GM19372 (cell line): Measurements from ENCODE around the gene CFDP1.

Source experiments
- ATAC-seq: cut with Tn5 transposase; IDR thresholded peaks from one replicate; pipeline ENCODE4 v1.9.1; 2021; ENCODE audit warnings: mild to moderate bottlenecking, low read depth, moderate library complexity; ENCODE audit not compliant: unreplicated experiment

Gene CFDP1

DNA sequence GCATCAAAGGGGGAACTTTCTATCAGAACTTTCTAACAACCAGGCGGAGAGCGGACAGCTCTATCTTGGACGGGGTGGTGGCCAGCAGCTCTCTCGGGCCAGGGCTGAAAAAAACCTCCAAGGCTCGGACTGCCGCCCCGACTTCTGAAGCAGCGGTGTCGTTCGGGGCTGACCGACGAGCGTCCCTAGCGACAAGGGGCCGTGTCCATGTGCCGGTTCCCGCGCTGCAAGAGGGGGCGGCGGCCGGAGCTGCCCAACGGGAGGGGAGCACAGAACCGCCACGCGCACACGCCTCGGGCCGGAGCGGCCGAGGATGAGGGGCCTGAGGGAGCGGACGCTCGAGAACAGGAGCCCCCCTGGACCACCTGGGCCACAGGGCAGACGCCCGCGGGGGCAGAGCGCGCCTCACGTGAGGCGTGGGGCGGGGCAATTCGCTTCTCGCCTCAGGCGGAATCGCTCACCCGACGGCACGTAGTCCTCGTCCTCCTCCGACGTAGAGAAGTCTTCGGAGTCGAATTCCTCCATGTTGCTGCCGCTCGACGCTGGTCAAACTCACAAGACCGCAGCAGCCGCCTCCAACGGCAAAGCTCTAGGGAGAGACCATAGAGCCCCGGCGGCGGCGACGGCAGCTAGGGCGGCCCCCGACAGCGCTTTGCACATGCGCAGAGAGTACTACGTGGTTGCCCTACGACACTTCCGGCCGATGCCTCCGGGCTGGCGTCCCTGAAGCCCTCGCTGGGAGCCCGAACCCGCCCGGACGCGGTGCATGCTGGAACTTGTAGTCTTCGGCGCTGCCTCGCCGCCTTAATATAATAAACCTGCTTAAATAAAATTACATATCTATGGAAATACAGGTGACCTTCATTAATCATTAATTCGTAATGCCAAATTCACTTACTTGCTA lies at the start of gene CFDP1:
CFDP1 (minus strand) TSS at position 676 of the 904 bp plus-strand sequence; CDS start at position 525, 151 bp downstream.
- ATAC-seq = peak; percentile 90

DNA sequence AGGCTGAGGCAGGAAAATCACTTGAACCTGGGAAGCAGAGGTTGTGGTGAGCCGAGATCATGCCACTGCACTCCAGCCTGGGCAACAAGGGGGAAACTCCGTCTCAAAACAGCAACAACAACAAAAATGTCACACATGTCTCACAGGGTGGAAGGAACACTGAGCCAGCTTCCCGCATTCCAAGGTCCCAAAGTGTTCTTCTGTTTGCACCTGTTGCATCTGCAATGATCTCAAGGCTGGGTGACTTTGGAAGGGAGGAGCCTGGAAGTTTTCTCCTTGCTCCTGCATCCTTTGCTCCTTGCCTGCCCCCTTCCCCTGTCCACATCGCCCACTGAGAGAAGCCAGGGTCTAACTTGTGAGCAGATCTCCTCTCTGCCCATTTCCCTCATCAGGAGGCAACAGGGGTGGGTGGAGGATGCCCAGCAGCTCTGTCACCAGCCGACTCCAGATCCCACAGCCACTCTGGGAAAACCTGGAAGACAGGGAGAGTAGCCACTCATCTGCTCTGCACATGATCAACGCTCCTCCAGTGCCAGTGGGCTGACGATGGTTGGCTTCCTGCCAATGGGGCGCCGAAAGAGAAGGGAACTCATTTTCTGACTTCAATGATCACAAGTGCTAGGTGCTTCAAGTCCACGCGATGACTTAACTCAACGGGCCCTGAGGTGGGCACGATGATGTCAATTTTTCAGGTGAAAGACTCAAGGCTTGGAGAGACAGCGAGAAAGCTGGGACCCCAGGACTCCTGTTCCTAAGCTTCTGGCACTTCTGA lies 49.3 kb upstream of the CFDP1 start:
- ATAC-seq = no peak

DNA sequence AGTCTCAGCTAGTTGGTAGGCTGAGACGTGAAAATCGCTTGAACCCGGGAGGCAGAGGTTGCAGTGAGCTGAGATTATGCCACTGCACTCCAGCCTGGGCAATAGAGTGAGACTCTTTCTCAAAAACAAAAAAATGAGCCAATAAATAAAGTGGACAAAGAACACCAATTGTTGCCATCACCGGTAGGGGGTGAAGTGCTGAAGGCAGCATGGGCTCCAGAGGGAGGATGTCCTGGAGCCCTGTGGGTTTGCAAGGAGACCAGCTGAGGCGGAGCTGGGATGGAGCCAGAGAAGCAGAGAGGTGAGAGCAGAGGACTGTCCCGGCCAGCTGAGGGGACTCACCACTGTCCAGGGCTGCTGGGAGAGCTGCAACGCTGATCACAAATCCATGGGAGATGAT lies 48.2 kb upstream of the CFDP1 start:
- no peak for ATAC-seq

DNA sequence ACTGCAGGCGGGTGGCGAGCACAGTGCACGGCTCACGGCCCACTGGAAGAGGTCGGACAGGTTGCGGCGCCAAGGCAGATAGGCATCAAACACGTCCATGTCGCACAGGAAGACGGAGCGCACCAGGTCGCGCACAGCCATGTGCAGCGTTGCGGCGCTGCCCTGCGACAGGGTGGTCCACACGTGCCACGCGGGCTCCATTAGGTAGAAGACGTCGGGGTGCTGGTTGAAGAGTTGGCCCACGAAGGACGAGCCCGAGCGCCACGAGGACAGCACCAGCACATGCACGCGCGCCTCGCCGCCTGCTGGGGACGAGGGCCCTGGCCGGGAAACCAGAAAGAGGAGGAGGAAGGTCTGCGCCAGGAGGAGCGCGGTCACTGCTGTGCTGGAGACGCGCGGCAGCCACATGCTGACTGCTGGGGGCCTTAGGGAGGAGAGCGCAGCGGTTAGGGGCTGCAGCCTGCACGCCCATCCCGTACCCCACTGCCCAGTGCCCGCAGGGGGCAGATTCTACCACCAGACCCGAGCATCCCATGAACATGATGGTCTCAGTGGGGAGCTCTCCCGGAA lies 46.2 kb upstream of the CFDP1 start:
- no peak for ATAC-seq

DNA sequence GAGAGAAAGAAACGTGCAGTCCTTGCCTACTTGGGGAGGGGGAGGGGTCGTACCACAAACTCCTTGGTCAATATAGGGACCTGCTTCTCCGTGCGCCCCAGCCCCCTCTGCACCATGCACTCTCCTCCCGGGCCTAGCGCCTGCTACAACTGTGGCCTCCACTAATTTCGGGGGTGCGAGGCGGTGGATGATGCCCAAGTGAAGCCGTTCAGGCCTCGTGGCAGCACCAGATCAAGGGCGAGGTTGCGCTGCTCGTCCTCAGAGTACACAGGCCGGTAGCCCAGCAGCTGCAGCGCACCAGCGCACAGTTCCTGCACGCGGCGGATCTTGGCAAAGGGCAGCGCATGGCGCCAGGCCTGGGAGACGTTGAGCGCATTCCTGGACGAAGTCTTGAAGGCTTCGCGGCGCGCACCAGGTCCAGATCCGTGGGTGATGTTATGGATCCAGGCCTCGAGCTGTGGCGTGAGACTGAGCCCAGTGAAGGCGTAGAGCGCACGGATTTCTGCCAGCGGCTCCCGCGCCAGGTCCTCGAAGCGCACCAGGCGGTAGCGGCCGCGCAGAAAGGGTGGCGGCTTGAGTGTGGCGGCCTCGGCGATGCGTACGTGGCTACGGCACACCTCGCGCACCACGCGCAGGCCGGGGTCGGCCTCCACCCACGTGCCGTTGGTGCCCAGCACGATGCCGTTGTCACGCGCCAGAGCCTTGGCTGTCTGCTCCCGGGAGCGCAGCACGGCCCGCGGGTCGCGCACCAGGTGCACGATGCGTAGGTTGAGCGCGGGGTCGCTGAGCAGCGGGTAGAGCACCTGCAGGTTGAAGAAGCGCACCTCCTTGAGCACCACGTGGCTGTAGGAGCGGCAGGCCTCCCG lies 45.4 kb upstream of the CFDP1 start:
- ATAC-seq = no peak

DNA sequence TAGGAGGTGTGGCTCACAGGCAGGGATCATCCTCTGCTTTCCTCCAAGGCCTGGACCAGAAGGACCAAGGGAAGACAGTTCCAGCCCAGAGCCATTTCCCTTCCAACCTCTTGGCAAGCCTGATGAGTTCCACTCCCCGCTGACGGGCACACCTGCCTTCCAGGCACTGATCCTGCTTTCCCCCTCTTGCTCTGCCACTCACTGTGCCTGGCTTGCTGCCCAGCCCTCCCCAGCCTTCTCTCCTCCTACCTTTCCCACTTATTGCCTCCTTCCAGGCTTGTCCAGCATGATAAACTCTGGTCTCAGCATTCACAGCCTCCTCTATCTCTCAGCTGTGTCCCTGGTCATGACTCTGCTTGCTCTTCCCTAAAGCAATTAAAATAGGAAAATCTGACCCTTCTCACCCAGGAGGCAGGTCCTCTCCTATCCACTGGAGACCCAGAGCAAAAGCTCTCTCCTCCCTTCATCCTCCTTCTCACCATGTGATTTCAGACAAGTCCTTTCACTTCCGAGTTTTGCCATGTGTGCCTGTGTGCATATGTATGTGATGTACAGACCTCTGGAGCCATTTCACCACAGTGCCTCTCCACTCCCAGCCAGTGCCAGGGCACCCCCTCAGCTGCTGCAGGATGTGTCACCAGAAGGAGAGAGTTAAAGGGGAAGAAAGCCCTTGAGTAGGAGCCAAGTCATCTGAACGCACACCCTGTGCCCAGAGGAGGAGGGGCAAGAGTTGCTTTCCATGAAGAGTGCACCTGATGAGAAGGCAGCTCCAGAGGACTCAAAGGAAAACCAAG lies 44.6 kb upstream of the CFDP1 start:
- no peak for ATAC-seq

DNA sequence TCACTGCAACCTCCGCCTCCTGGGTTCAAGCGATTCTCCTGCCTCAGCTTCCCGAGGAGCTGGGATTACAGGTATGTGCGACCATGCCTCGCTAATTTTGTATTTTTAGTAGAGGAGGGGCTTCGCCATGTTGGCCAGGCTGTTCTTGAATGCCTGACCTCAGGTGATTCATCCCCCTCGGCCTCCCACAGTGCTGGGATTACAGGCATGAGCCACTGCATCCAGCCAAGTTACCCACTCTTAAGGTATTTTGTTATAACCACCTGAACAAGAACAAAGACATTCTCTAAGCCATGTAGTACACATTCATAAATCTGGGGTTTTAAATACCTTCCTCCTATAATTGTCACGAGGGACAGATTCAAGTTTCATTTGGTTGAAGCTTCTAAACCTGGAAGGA lies 43.5 kb upstream of the CFDP1 start:
- no peak for ATAC-seq

DNA sequence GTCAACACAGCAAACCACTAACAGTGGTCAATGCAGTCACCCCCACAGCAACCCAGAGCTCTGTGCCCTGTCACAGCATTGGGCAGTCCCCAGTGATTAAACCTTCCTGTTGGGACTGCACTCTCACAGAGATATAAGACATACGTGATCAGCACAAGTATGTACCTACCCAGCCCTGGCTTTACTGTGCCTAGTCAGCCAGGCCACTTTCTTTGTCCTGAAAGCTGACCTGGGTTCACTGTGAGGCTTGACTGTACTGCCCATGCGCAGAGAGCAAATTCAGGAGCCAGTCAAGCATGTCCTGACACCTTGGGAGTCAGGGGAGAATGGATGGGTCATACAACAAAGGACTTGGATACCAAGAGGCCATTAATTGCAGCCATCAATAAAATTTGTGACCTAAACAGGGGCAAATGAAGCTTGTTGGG lies 42.1 kb upstream of the CFDP1 start:
- ATAC-seq = no peak

DNA sequence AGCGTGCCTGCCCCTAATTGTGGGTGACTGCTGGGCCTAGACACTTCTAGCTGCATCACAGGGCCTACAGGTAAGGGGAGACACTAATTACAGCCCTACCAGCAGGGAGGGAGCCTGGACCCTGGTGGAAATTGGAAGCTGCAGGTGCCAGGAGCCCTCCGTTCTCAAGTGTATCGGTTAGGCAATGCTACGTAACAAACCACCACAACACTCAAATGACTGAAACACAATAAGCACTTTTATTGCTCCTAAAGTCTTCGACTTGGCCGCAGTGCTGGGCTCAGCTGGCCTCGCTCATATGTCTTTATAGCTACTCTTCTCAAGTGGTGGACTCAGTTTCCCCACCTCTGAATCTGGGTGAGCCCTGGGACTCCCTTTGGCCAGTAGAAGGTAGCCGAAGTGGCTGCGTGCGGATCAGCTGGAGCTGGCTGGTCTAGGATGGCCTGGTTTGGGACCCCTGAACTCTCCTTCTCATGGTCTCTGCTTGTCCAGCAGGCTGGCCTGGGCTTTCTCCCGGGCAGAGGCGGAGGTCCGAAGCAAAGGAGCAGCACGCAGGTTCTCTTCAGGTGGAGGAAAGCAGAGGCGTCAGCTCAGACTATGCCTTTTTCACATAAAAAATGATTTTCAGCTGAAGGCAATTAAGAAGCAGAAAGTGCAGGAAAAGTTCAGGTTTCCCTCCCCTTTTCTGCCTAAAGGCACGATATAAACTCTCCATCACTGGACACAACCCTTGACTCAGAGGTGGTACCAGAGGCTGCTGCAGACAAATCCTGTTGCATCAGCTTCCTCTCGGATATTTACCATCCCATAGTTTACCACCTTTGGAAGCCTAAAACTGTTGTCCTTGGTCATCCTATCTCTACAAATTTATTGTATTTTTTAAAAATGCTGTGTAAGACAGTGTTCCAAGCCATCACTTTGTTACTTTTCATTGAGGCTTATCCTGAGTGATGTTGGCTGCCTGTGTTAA lies 39.9 kb upstream of the CFDP1 start:
- no peak for ATAC-seq

DNA sequence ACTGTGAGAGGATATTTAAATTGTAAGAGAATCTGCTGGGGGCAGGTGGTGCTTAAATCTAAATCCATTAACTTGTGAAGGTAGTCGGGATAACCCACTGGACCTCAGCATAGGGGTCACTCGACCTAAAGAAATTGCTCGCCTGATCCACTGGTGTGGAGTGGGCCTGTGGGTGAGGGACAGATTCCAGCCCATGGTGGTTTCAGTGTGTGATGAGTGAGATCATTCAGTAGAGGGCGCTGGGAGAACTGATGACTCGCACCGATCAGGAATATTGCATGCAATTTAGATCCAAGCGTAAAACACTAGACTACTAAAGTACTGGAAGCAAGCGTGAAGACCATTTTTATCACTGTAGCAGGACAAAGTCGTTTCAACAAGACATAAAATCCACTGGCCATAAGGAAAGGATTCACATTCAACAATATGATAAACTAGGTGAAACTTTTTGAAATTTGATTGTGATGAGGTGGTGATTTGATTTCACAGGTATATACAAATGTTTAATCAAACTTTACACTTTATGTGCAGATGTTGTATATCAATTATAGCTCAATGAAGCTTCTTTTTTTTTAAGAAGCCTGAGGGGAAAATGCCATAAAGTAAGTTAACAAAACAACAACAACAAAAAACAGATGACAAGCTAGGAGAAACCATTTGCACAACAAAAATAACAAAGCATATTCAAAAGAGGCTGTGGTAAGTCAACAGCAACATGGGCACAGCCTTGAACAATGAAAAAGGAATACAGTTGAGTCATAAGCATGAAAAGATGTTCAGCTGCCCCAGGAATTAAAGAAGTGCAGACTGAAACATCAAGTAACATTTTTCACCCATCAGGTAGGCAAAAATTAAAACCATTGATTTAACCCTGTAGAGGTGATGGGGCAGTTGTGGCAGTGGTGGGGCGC lies 38.7 kb upstream of the CFDP1 start:
- peak; percentile 81 for ATAC-seq

DNA sequence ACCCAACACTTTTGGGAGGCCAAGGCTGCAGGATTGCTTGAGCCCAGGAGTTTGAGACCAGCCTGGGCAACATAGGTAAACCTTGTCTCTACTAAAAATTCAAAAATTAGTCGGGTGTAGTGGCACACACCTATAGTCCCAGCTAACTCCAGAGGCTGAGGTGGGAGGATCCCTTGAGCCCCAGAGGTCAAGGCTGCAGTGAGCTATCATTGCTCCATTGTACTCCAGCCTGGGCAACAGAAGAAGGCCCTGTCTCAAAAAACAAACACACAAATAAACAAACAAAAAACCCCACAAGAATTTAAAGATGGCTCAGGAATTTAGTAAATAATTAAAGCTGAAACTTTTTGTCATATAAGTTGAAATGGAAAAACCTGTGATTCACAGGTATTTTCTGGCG lies 33.5 kb upstream of the CFDP1 start:
- no peak for ATAC-seq

DNA sequence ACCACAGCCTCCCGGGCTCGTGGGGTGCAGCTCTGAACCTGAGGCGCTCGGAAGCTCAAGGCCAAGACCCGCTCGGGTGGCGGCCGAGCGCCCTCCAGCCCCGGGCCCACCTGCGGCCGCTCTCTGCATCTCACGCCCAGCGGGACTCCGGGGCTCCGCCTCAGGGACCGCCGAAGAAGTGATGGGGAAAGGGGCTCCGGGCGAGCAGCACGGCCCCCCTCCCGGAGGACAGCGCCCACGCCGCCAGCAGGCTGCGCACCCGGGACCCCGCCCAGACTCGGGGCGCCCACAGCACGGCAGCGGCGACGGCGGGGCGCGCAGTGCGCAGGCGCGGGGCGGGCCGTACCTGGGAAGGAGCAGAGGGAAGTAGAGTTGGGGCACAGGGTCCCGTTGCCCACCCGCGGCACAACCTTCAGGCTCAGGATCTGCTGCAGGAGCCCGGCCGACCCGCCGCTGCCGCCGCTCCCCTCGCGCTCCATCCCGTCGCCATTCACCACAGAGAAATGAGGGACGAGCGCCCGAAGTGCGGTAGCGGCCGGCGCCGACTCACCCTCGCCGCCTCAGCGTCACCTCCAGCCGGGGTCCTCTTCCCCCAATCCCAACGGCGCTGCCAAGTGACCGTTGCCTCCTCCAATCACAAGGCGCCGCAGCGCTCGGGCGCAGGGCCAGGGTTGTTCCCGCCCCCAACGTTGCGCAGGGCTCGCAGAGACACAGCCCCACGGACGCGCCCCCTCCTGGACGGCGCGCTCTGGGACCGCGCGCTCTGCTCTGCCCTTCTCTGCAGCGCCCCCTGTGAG lies 31.0 kb upstream of the CFDP1 start, which contains the start of gene TMEM170A:
TMEM170A (minus strand) TSS at position 568 of the 797 bp plus-strand sequence; CDS start at position 479, 89 bp downstream.
- ATAC-seq = peak; percentile 89

DNA sequence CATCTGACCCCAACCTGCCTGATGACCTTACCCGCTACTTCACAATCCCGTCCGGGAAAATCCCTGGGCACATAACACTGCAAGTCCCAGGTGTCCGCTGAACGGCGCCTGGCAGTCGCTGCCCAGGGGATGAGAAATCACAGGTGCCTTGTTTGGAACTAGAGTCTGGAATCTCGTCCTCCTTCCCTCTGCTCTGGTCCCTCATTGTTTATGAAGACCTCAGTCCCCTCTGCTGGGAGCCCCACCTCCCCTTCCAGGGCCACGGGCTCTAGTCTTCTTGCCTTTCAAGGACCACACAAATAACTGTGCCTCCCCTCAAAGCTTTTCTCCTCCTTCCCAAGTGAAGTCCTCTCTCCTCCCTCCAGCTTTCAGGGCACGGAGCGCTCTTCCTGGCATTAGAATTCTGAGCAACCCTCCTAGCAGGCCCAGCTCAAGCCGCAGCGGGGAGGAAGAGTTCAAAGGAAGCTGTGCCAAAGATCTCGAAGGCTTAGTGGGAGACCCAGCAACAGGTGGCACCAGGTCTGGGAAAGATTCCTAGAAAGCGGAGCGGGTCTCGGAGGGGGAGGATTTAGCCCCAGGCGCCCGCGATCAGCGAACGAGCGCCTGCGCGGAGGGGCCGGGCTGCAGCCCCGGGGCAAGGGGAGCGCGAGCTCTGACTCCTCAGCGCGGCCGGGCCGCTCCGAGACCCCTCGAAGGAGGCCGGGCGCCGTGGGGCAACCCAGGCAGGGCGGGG lies 30.3 kb upstream of the CFDP1 start:
- peak; percentile 12 for ATAC-seq

DNA sequence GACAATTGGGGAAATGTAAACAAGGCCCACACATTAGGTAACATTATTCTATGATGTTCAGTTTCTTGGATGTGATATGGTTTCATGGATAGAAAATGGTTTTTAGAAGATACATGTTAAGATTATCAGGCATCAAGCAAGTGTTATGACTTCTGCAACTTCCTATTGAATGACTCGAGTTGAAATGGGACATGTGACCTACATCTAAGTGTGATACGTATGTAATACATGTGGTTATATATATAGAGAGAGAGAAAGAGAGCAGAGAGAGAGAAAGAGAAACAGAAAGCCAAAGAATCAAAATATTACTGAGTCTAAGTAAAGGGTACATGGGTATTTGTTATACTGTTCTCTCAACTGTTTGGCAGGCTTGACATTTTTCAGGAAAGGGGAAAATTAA lies 29.5 kb upstream of the CFDP1 start:
- no peak for ATAC-seq

DNA sequence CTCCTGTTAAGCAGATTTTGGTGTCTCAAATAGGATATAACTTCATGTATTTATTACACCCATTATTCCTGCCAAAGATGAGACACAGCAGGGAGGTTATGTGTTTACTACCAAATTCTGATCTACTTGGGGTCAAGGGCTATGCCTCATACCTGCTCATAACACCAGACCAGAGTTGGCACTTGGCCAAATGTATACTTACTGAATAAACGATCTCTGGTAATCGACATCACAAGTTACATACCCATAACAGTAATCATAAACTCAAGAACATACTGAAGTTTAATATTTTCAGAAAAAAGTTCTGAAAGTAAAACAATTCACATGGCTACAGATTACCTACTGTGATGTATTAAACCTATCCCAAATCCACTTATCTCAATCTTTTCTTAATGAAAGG lies 28.3 kb upstream of the CFDP1 start:
- ATAC-seq = no peak

DNA sequence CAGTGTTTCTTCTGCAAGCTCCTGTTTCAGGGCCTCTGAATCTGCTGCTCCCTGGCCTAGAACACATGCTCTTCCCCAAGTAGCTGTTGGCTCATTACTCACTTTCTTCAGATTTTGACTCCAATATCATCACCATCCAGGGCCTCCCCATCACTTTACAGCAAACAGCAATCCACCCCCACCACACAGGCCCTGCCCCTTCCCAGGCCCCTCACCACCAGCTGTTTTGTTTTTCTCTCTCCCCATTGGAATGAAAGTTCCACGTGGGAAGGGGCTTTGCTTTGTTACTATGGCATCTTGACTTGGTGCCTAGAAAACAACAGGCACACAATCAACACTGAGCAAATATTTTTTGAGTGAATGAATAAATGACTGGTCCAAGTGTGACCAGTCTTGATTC lies 27.1 kb upstream of the CFDP1 start:
- no peak for ATAC-seq
